Kidney (tissue), 14 donors: ENCODE measurements around the gene ZNF354C. TPM values are rescaled to one million over a fixed set of nuclear protein-coding genes. Genes with fewer than 3 reads are reported as not detected.

Experiments
- DNase-seq, 5 donors: peaks; one replicate each; pipeline ENCODE4 v3.0.0-alpha.2; 2013 to 2020
- FAIRE-seq: peaks from 2 replicates; lab custom pipeline; 2012; peaks lifted over from hg19 to GRCh38; lab: Jason Lieb, UNC
- H3K27ac ChIP-seq, 2 donors: one replicate each; pipeline ENCODE4 v1.7.0; 2013; ENCODE audit warnings: low read depth in 2 of 2, low read length in 2 of 2, inconsistent platforms in 1 of 2
- H3K27me3 ChIP-seq: one replicate; pipeline ENCODE4 v1.7.1; 2013; ENCODE audit warnings: low read length, inconsistent platforms; ENCODE audit not compliant: control insufficient read depth, insufficient read depth
- H3K36me3 ChIP-seq, 3 donors: one replicate each; pipeline versions ENCODE4 v1.7.0 to v1.7.1; 2013; ENCODE audit warnings: low read length in 3 of 3, control low read depth in 1 of 3, inconsistent platforms in 1 of 3; ENCODE audit not compliant: insufficient read depth in 3 of 3, control insufficient read depth in 2 of 3
- H3K4me1 ChIP-seq, 3 donors: one replicate each; pipeline versions ENCODE4 v1.7.0 to v1.7.1; 2013; ENCODE audit warnings: low read length in 3 of 3, inconsistent platforms in 1 of 3, low read depth in 1 of 3; ENCODE audit not compliant: control insufficient read depth in 2 of 3, insufficient read depth in 2 of 3
- H3K4me3 ChIP-seq, 3 donors: one replicate each; pipeline versions ENCODE4 v1.7.0 to v1.8.1; 2013; ENCODE audit warnings: low read length in 3 of 3, control low read depth in 1 of 3, inconsistent platforms in 1 of 3
- H3K9ac ChIP-seq, 3 donors: one replicate each; pipeline versions ENCODE4 v1.7.0 to v1.7.1; 2013; ENCODE audit warnings: low read length in 3 of 3, control low read depth in 1 of 3, inconsistent platforms in 1 of 3
- H3K9me3 ChIP-seq, 3 donors: one replicate each; pipeline versions ENCODE4 v1.7.0 to v1.7.1; 2013; ENCODE audit warnings: low read length in 3 of 3, control low read depth in 1 of 3, inconsistent platforms in 1 of 3; ENCODE audit not compliant: control insufficient read depth in 2 of 3, insufficient read depth in 1 of 3
- CTCF ChIP-seq: IDR thresholded peaks from 3 replicates; pipeline ENCODE4 v1.5.1; 2012; ENCODE audit warnings: mild to moderate bottlenecking, moderate library complexity, borderline replicate concordance; ENCODE audit not compliant: insufficient read depth; ENCODE audit errors: extremely low read depth
- intact Hi-C: fragments of 100-400 bp; cut with DNase I; formaldehyde crosslinking; loops from one replicate; pipeline ENCODE4 v1.11.1; 2022
- polyA plus RNA-seq: library from polyadenylated mRNA; stranded (reverse); fragments of 350-450 nt; fragmentation: Illumina TruSeq; extraction: RNeasy Lipid Tissue Mini Kit (QIAGEN cat#74804); gene quantifications from one replicate; pipeline ENCODE4 v1.2.3, GENCODE V29; 2014; ENCODE audit warnings: low read depth, low replicate concordance; ENCODE audit not compliant: insufficient read depth
- total RNA-seq: library from RNA; stranded (reverse); fragmentation: NEBNext Ultra II Directional; extraction: Animal tissue kit (Norgen Biotek cat#: 25700); gene quantifications from one replicate; pipeline ENCODE4 v1.2.1, GENCODE V29; 2021
- donor health status: control.
- donor health status: control.
- donor health status: control.
- donor health status: control.
- donor health status: control.
- donor health status: DM: yes; HTN: yes; CAD: no.
- donor health status: Normal renal cell carcinoma (clear cell type).

Gene ZNF354C
- total and polyA plus RNA-seq, 2 donors from 2014 or later = 1.3 to 6.9 TPM

- Histone ChIP-seq H3K36me3 (no peaks in the 10 kb centered on the region), H3K4me1 (no peaks in the 10 kb centered on the region), H3K9me3 (peaks cover 0 to 41% (median 3%) of the 10 kb centered on the region in 3 donors), H3K27me3 (no peaks in the 10 kb centered on the region), H3K27ac (no peak overlapping the region), H3K4me3 (no peak overlapping the region), H3K9ac (no peak overlapping the region)
- DNase-seq (peak in 1 of 5 donors; percentile 21), FAIRE-seq (no peak)
- intact Hi-C loops = no loop called here
- TF ChIP-seq CTCF = no peak
These were observed 53.0 kb downstream of the ZNF354C start for GRCh38 chr5:179113143-179113530.

GRCh38 chr5:179113945-179114641, 53.9 kb downstream of the ZNF354C start:
- DNase-seq (peak in 3 of 5 donors; percentile 4 to 19 (median 4)), FAIRE-seq (no peak)
- H3K9ac ChIP-seq = no peak overlapping the region
- no peaks in the 10 kb centered on the region for H3K27me3 ChIP-seq
- H3K27ac ChIP-seq = no peak overlapping the region
- H3K9me3 ChIP-seq = peaks cover 0 to 33% (median 3%) of the 10 kb centered on the region in 3 donors
- TF ChIP-seq CTCF = no peak
- intact Hi-C loops = no loop called here
- no peak overlapping the region for H3K4me3 ChIP-seq
- no peaks in the 10 kb centered on the region for H3K36me3 ChIP-seq
- H3K4me1 ChIP-seq = no peaks in the 10 kb centered on the region

DNA sequence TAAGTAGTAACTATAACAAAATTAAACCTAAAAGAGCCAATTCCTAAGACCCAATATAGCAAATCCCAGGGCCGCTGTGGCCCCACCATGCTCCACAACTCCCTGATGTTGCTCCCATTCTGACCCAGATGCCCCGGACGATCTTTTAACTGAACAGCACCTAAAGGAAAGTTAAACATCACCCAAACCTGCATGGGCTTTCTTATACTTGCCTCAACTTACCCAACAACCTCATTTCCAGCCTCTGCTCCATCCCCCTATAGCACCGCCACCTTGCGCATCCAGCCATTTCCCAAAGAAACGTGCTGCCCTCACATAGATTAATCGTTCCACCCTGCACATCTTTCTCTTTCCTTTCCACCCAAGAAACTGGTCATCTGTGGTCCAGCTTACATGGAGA, 54.6 kb downstream of the ZNF354C start:
- no peak overlapping the region for H3K4me3 ChIP-seq
- H3K9me3 ChIP-seq = peaks cover 0 to 33% (median 3%) of the 10 kb centered on the region in 3 donors
- no peaks in the 10 kb centered on the region for H3K36me3 ChIP-seq
- TF ChIP-seq CTCF = no peak
- H3K27ac ChIP-seq = no peak overlapping the region
- FAIRE-seq (no peak), DNase-seq (peak in 1 of 5 donors; percentile 34)
- H3K27me3 ChIP-seq = no peaks in the 10 kb centered on the region
- H3K9ac ChIP-seq = no peak overlapping the region
- intact Hi-C loops = no loop called here
- no peaks in the 10 kb centered on the region for H3K4me1 ChIP-seq
